HCT116 (cell line): ENCODE measurements around the gene BAHCC1. TPM values are rescaled to one million over a fixed set of nuclear protein-coding genes. Genes with fewer than 3 reads are reported as not detected.

Experiments used
- ATAC-seq: fragments of 200-7000 bp; cut with Tn5 transposase; 2 replicates; pipeline ENCODE4 v1.9.1; 2020; ENCODE audit warnings: mild to moderate bottlenecking, moderate library complexity
- BruUV-seq: library from RNA; stranded (reverse); fragments of 400-500 nt; replicated peaks from 2 replicates; lab custom pipeline; 2021; lab: Mats Ljungman, UMichigan
- CTCF ChIA-PET: fragments of 300-600 bp; sonication (Branson Sonifier 250); formaldehyde crosslinking; loops from one replicate; lab custom pipeline; 2021; ENCODE audit warnings: antibody characterized with exemption; lab: Charles Lee
- POLR2A ChIA-PET: fragments of 300-600, 350-600 bp; sonication (Branson Sonifier 250); formaldehyde crosslinking; loops from one replicate; lab custom pipeline; 2021; ENCODE audit warnings: antibody characterized with exemption; lab: Charles Lee
- RAD21 ChIA-PET, 2 experiments: fragments of 300-600 bp; sonication (Branson Sonifier 250); formaldehyde crosslinking; loops; one replicate each; lab custom pipeline; 2023; ENCODE audit warnings: low total read pairs in 2 of 2; ENCODE audit not compliant: uncharacterized antibody in 2 of 2, unreplicated experiment in 2 of 2, low non-redundant PET in 1 of 2; lab: Charles Lee
- DNase-seq: peaks from one replicate; pipeline ENCODE4 v3.0.0-alpha.2; 2010; ENCODE audit warnings: low read depth, low spot score
- H2AFZ ChIP-seq: fragments of 200-600 bp; shearing (Covaris generic), sonication (generic); 2 replicates; pipeline ENCODE4 v1.6.1; 2017; ENCODE audit warnings: low read depth, mixed run types, mixed read lengths, antibody characterized with exemption, low read length; ENCODE audit not compliant: poor library complexity, severe bottlenecking
- H3K27ac ChIP-seq: 2 replicates; pipeline ENCODE4 v1.5.1; 2012; ENCODE audit warnings: low read depth, low read length
- H3K27me3 ChIP-seq: fragments of 200-600 bp; sonication (generic); 2 replicates; pipeline ENCODE4 v1.6.1; 2016; ENCODE audit warnings: mixed run types, low read length, mixed read lengths; ENCODE audit not compliant: insufficient read depth
- H3K36me3 ChIP-seq, 2 experiments: fragments of 200-500 bp in 1 of 2; fragments of 200-600 bp in 1 of 2; sonication (Bioruptor generic) in 1 of 2; sonication (generic) in 1 of 2; 2 replicates each; pipeline versions ENCODE4 v1.5.1 to v1.6.1; 2014 to 2016; ENCODE audit warnings: low read length in 2 of 2, inconsistent platforms in 1 of 2, mixed read lengths in 1 of 2, mixed run types in 1 of 2; ENCODE audit not compliant: insufficient read depth in 2 of 2, control insufficient read depth in 1 of 2
- H3K4me1 ChIP-seq, 2 experiments: fragments of 200-600 bp in 1 of 2; sonication (generic) in 1 of 2; 2 replicates each; pipeline versions ENCODE4 v1.5.1 to v1.6.1; 2012 to 2017; ENCODE audit warnings: low read length in 2 of 2, inconsistent platforms in 1 of 2, mild to moderate bottlenecking in 1 of 2, mixed read lengths in 1 of 2, mixed run types in 1 of 2, moderate library complexity in 1 of 2; ENCODE audit not compliant: insufficient read depth in 2 of 2, control insufficient read depth in 1 of 2
- H3K4me2 ChIP-seq: fragments of 200-600 bp; sonication (generic); 2 replicates; pipeline ENCODE4 v1.6.1; 2017; ENCODE audit warnings: mixed run types, low read length, mixed read lengths
- H3K4me3 ChIP-seq, 2 experiments: fragments of 200-600 bp in 1 of 2; sonication (generic) in 1 of 2; replicated peaks in 1 of 2; 2 replicates each; pipeline ENCODE4 v1.5.1; 2011 to 2016; ENCODE audit warnings: low read length in 2 of 2, control low read depth in 1 of 2, low read depth in 1 of 2, mild to moderate bottlenecking in 1 of 2, mixed read lengths in 1 of 2, mixed run types in 1 of 2
- H3K79me2 ChIP-seq: fragments of 200-600 bp; sonication (generic); 2 replicates; pipeline ENCODE4 v1.6.1; 2017; ENCODE audit warnings: mild to moderate bottlenecking, mixed run types, low read length, moderate library complexity, mixed read lengths; ENCODE audit not compliant: insufficient read depth
- H3K9ac ChIP-seq: fragments of 200-600 bp; sonication (generic); 2 replicates; pipeline ENCODE4 v1.6.1; 2016; ENCODE audit warnings: low read length, mixed read lengths
- H3K9me2 ChIP-seq: fragments of 200-600 bp; sonication (generic), shearing (Covaris generic); 2 replicates; pipeline ENCODE4 v1.6.1; 2017; ENCODE audit warnings: mixed run types, mild to moderate bottlenecking, moderate library complexity; ENCODE audit not compliant: insufficient read depth
- H3K9me3 ChIP-seq, 2 experiments: fragments of 200-500 bp in 1 of 2; fragments of 200-600 bp in 1 of 2; sonication (Bioruptor generic) in 1 of 2; sonication (generic) in 1 of 2; 2 replicates each; pipeline ENCODE4 v1.6.1; 2014 to 2017; ENCODE audit warnings: low read length in 2 of 2, mixed read lengths in 2 of 2, inconsistent platforms in 1 of 2, low read depth in 1 of 2, mild to moderate bottlenecking in 1 of 2, mixed run types in 1 of 2, moderate library complexity in 1 of 2; ENCODE audit not compliant: control insufficient read depth in 1 of 2, insufficient read depth in 1 of 2
- H4K20me1 ChIP-seq: fragments of 200-600 bp; sonication (generic), shearing (Covaris generic); 2 replicates; pipeline ENCODE4 v1.6.1; 2017; ENCODE audit warnings: mixed run types, mild to moderate bottlenecking, moderate library complexity; ENCODE audit not compliant: insufficient read depth
- ATF3 ChIP-seq: IDR thresholded peaks from 2 replicates; pipeline ENCODE4 v1.6.1; 2012
- CBX3 ChIP-seq: IDR thresholded peaks from 2 replicates; pipeline ENCODE4 v1.6.1; 2012; ENCODE audit warnings: low read depth
- CEBPB ChIP-seq: IDR thresholded peaks from 2 replicates; pipeline ENCODE4 v1.6.1; 2012; ENCODE audit warnings: low read depth
- CTCF ChIP-seq, 3 experiments: fragments of 200-600 bp in 1 of 3; sonication (generic) in 1 of 3; IDR thresholded peaks in 2 of 3; conservative IDR thresholded peaks in 1 of 3; 2 replicates each; pipeline ENCODE4 v1.5.1; 2012 to 2017; ENCODE audit warnings: low read depth in 2 of 3, low read length in 2 of 3, antibody characterized with exemption in 1 of 3, borderline replicate concordance in 1 of 3, control low read depth in 1 of 3, mild to moderate bottlenecking in 1 of 3, mixed read lengths in 1 of 3, mixed run types in 1 of 3, moderate library complexity in 1 of 3; ENCODE audit not compliant: insufficient read depth in 1 of 3
- EGR1 ChIP-seq: IDR thresholded peaks from 2 replicates; pipeline ENCODE4 v1.6.1; 2012; ENCODE audit warnings: low read depth
- EZH2 ChIP-seq: fragments of 200-600 bp; sonication (generic); IDR thresholded peaks from 2 replicates; pipeline ENCODE4 v1.6.1; 2017; ENCODE audit warnings: antibody characterized with exemption, mixed run types
- EZH2phosphoT487 ChIP-seq: fragments of 200-600 bp; IDR thresholded peaks from 2 replicates; pipeline ENCODE4 v1.6.1; 2018; ENCODE audit warnings: antibody characterized with exemption, borderline replicate concordance
- FOSL1 ChIP-seq: IDR thresholded peaks from 2 replicates; pipeline ENCODE4 v1.6.1; 2012; ENCODE audit warnings: low read depth
- MAX ChIP-seq: IDR thresholded peaks from 2 replicates; pipeline ENCODE4 v1.6.1; 2012
- POLR2A ChIP-seq: IDR thresholded peaks from 2 replicates; pipeline ENCODE4 v1.7.0; 2011; ENCODE audit warnings: borderline replicate concordance; ENCODE audit not compliant: insufficient read depth, insufficient read length; ENCODE audit errors: extremely low read depth
- RAD21 ChIP-seq: IDR thresholded peaks from 2 replicates; pipeline ENCODE4 v1.6.1; 2012; ENCODE audit warnings: low read depth, mild to moderate bottlenecking
- REST ChIP-seq: IDR thresholded peaks from 2 replicates; pipeline ENCODE4 v1.6.1; 2012; ENCODE audit warnings: low read depth
- SIN3A ChIP-seq: IDR thresholded peaks from 2 replicates; pipeline ENCODE4 v1.6.1; 2012; ENCODE audit warnings: low read depth
- SP1 ChIP-seq: IDR thresholded peaks from 2 replicates; pipeline ENCODE4 v1.6.1; 2012; ENCODE audit warnings: low read depth
- SRF ChIP-seq: IDR thresholded peaks from 2 replicates; pipeline ENCODE4 v1.6.1; 2012; ENCODE audit warnings: low read depth
- TCF7L2 ChIP-seq: IDR thresholded peaks from 2 replicates; pipeline ENCODE4 v1.7.0; 2011; ENCODE audit warnings: borderline replicate concordance, inconsistent platforms; ENCODE audit not compliant: insufficient read depth, insufficient read length; ENCODE audit errors: extremely low read depth
- ZBTB33 ChIP-seq: IDR thresholded peaks from 2 replicates; pipeline ENCODE4 v1.6.1; 2011; ENCODE audit warnings: mild to moderate bottlenecking, low read length, moderate library complexity; ENCODE audit not compliant: insufficient replicate concordance; ENCODE audit errors: extremely low read depth
- ZFX ChIP-seq: fragments of 450-650 bp; IDR thresholded peaks from 2 replicates; pipeline ENCODE4 v1.6.1; 2017
- ZNF274 ChIP-seq: fragments of 200-500 bp; sonication (Bioruptor generic); IDR thresholded peaks from 2 replicates; pipeline ENCODE4 v1.6.1; 2014; ENCODE audit warnings: mild to moderate bottlenecking, low read depth, low read length, inconsistent platforms
- intact Hi-C: fragments of 100-400 bp; cut with micrococcal nuclease; formaldehyde crosslinking; loops from 2 replicates; pipeline ENCODE4 v1.10.0; 2022
- total RNA-seq: library from RNA; stranded (reverse); gene quantifications from one replicate; pipeline ENCODE4 v1.2.1, GENCODE V29; 2021; ENCODE audit not compliant: unreplicated experiment

The BAHCC1 gene
- total RNA-seq, 1 experiment from 2014 or later: 45.2 TPM

GRCh38 chr17:81482673-81483072, 87.4 kb downstream of the BAHCC1 start:
- TF ChIP-seq FOSL1 (no peak), SRF (no peak), CBX3 (no peak), ZFX (no peak), ZBTB33 (no peak), CTCF (IDR thresholded peaks at IDR 0.05 in 2 of 3, conservative IDR thresholded peaks at IDR 0.05 in 1 of 3; ENCODE audit: borderline replicate concordance in 1 of 3, insufficient read depth in 1 of 3, low read depth in 2 of 3, low read length in 2 of 3) (no peak), EZH2phosphoT487 (no peak), EGR1 (no peak), RAD21 (no peak), ATF3 (no peak), MAX (no peak), TCF7L2 (no peak), POLR2A (no peak), ZNF274 (no peak), SIN3A (no peak), EZH2 (no peak), CEBPB (no peak), SP1 (no peak), REST (no peak)
- TF ChIP-seq, all 23 proteins: peak for 0
- DNase-seq (no peak), ATAC-seq (no peak)
- H3K9me3 ChIP-seq: no peaks in the 10 kb centered on the region
- no peak overlapping the region for H3K27ac ChIP-seq
- H3K36me3 ChIP-seq: no peaks in the 10 kb centered on the region
- no peak overlapping the region for H2AFZ ChIP-seq
- no TSS peak for BruUV-seq
- no peaks in the 10 kb centered on the region for H3K9me2 ChIP-seq
- H4K20me1 ChIP-seq: no peaks in the 10 kb centered on the region
- intact Hi-C loops: no loop called here
- CTCF ChIA-PET: no interaction called here
- peaks cover 19 to 36% of the 10 kb centered on the region in 2 experiments for H3K4me1 ChIP-seq
- H3K9ac ChIP-seq: no peak overlapping the region
- H3K27me3 ChIP-seq: no peaks in the 10 kb centered on the region
- H3K4me2 ChIP-seq: no peak overlapping the region
- no peak overlapping the region for H3K4me3 ChIP-seq
- RAD21 ChIA-PET: no interaction called here
- H3K79me2 ChIP-seq: no peaks in the 10 kb centered on the region
- POLR2A ChIA-PET: no interaction called here
